GM19023 (cell line): Measurements from ENCODE around the gene EHD2.
A peak's percentile ranks its signal among the peaks of the same experiment; 100 is the strongest.
"Not testable (repeated sequence)": the region's sequence is repeated elsewhere in the genome, so short reads cannot be mapped to it uniquely, and the experiment has no call there.

ENCODE experiments used
- ATAC-seq: cut with Tn5 transposase; IDR thresholded peaks from one replicate; pipeline ENCODE4 v1.9.1; 2021; ENCODE audit warnings: mild to moderate bottlenecking, moderate library complexity; ENCODE audit not compliant: unreplicated experiment

EHD2 gene

DNA sequence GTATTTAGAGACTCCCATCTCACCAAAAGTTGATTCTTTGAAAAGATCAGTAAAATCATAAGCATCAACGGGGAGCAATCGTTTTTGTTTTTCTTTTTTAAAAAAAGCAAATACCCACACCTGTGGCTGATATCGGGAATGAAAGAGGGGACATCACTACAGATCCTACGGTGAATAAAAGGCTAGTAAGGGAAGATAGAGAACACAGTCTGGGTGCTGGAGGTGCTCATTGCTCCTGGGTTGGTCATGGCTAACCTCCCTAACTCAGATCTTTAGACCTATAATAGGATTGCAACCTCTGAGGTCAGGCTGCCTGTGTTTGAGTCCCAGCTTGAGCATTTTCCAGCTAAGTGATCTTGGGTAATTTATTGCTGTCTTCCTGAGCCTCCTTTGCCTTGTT, 1.1 kb downstream of the EHD2 start:
- ATAC-seq, result no peak

DNA sequence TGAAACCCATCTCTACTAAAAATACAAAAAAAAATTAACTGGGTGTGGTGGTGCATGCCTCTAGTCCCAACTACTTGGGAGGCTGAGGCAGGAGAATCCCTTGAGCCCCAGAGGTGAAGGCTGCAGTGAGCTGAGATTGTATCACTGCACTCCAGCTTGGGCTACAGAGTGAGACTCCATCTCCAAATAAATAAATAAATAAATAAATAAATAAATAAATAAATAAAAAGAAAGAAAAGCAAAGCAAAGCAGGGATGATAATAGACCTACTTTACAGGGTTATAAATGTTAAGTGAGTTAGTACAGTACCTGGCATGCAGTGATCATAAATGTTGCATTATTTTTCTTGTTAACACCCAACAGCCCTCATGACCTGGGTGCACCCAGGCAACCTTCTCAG, 1.6 kb downstream of the EHD2 start:
- not testable (repeated sequence) for ATAC-seq

DNA sequence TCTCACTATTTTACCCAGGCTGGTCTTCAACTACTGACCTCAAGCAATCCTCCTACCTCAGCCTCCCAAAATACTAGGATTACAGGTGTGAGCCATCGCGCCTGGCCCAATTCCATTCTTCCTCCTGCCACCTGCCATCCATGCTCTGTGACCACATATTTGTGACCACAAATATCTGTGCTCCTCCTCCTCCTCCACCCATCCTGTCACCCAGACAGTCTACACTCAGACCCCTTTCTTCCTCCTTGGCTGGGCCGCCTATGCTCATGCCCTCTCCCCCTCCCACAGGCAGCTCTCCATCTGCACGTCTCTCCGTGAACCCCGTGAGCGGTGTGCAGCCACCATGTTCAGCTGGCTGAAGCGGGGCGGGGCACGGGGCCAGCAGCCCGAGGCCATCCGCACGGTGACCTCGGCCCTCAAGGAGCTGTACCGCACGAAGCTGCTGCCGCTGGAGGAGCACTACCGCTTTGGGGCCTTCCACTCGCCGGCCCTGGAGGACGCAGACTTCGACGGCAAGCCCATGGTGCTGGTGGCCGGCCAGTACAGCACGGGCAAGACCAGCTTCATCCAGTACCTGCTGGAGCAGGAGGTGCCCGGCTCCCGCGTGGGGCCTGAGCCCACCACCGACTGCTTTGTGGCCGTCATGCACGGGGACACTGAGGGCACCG, 3.2 kb downstream of the EHD2 start:
- no peak for ATAC-seq

DNA sequence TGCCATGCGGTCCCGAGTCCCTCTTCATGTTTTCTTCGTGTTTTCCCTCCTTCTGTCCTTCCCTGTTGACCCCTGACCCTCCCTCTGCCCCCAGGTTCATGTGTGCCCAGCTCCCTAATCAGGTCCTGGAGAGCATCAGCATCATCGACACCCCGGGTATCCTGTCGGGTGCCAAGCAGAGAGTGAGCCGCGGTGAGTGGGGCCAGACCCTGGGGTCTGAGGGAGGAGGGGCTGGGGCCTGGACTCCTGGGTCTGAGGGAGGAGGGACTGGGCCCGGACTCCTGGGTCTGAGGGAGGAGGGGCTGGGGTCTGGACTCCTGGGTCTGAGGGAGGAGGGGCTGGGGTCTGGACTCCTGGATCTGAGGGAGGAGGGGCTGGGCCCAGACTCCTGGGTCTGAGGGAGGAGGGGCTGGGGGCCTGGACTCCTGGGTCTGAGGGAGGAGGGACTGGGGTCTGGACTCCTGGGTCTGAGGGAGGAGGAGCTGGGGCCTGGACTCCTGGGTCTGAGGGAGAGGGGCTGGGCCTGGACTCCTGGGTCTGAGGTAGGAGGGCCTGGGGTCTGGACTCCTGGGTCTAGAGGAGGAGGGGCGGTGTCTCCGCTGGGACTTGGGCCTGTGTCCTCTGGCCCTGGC, 5.3 kb downstream of the EHD2 start:
- not testable (repeated sequence) for ATAC-seq

DNA sequence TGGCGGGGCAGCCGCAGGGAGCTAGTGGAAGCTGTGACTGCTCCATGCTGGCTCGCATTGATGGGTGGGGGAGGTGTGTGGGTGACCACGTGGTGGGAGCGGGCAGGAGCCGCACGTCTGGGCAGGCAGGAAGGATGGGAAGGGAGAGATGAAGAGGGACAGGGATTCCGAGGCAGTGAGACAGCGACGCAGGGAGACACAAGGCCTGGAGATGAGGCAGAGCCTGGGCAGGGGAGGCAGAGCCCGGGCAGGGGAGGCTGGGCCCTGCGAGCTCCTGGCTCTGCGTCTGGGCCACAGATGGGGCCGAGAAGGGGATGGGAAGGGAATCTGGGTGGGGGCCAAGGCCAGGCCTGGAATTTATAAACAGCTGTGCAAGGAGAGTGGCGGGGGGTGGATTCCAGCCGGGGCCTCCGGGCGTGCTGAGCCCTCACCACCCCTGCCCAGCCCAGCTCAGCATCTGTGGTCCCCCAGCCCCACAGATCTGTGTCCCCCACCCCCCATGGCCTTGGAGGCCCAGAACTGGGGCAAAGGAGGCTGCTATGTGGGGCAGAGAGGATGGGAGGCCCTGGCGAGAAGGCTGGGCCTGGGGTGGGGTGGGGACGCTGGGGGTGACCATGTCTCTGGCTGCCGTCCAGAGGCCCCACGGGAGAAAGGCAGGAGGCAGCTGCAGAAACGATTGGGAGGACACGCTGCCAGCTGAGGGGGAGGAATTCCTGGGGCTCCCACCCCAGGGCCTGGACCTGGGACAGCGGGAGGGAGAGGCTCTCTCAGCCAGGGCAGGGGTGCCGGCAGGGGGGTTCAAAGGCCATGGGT, 6.0 kb downstream of the EHD2 start:
- ATAC-seq, result no peak

DNA sequence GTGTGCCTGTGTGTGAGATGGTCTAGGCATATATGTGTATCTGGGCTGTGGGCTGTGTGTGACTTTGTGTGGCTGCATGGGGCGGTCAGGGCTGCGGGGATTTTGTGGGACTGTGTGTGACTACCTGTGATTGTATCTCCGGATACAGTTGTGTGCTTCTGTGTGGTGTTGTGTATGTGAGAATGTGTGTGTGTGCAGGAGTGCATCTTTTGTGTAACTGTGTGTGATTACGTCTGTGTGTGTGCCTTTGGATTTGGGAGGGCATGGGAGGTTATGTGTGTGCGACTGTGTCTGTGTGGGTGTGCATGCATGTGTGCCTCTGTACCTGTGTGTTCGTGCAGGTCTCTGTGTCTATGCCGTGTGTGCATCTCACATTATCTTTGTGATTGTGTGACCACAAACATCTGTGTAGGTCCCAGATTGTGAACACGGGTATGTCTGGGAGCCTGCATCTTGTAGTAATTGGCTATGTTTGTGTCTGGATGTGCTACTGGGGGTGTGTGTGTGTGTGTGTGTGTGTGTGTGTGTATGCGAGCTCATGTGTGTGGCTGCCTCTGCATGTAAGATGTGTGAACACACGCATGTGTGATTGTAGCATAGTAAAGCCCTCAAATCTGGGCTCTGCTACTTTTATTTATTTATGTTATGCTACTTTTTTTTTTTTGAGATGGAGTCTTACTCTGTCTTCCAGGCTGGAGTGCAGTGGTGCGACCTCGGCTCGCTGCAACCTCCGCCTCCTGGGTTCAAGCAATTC, 7.6 kb downstream of the EHD2 start:
- ATAC-seq, result no peak

DNA sequence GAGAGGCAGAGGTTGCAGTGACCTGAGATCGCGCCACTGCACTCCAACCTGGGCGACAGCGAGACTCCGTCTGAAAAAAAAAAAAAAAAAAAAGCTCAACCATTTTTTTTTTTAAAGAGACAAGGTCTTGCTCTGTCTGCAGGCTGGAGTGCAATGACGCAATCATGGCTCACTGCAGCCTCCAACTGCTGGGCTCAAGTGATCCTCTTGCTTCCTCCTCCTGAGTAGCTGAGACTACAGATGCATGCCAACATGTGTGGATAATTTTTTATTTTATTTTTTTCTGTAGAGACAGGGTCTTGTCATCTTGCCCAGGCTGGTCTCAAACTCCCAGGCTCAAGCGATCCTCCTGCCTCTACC, 10.3 kb downstream of the EHD2 start:
- no peak for ATAC-seq

DNA sequence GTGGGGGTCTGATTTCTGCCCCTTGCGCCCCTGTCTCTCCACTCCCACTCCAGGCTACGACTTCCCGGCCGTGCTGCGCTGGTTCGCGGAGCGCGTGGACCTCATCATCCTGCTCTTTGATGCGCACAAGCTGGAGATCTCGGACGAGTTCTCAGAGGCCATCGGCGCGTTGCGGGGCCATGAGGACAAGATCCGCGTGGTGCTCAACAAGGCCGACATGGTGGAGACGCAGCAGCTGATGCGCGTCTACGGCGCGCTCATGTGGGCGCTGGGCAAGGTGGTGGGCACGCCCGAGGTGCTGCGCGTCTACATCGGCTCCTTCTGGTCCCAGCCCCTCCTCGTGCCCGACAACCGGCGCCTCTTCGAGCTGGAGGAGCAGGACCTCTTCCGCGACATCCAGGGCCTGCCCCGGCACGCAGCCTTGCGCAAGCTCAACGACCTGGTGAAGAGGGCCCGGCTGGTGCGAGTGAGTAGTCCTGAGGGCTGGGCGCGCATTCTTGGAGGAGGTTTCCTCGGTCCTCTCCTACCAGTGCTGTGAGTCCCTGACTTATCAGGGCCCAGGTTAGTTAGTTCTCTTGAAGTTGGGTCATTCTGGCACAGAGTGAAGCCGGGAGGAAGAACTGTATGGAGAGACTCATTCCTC, 12.7 kb downstream of the EHD2 start:
- ATAC-seq, result no peak

DNA sequence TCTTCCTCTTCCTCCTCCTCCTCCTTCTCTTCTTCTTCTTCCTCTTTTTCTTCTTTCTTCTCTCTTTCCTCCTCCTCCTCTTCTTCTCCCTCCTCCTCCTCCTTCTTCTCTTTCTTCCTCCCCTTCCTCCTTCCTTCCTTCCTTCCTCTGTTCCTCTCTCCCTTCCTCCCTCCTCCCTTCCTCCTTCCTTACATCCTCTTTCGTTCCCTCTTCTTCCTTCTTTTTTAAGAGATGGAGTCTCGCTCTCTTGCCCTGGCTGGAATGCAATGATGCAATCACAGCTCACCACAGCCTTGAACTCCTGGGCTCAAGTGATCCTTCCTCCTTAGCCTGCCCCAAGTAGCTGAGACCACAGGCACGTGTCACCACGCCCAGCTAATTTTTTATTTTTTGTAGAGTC, 13.2 kb downstream of the EHD2 start:
- no peak for ATAC-seq

DNA sequence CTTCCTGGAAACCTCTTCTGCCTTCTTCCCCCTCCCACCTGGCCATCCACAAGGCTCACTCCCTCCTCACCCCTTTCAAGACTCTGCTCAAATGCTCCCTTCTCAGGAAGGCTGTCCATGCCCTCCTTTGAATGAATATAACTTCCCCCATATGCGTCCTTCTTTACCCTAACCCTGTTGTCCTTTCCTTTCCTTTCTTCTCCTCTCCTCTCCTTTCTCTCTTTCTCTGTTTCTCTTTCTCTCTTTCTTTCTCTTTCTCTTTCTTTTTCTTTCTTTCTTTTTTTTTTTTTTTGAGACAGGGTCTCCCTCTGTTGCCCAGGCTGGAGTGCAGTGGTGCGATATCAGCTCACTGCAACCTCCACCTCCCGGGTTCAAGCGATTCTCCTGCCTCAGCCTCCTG, 15.1 kb downstream of the EHD2 start:
- ATAC-seq, result not testable (repeated sequence)

DNA sequence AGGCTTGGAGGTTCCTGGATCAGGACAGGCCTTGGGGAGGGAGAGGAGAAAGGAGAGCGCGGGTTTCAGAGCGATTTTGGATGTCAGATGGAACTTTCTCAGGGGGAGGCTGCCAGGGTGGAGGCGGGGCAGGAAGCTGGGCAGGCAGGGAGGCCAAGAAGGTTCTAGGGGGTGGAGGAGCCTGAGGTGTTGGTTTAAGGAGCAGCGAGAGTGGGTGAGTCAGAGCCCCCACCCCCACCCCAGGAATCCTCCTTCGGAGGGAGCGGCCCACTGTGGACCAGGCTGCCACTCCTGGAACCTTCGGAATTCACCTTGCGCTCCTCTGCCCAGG, 16.2 kb downstream of the EHD2 start:
- ATAC-seq, result no peak

DNA sequence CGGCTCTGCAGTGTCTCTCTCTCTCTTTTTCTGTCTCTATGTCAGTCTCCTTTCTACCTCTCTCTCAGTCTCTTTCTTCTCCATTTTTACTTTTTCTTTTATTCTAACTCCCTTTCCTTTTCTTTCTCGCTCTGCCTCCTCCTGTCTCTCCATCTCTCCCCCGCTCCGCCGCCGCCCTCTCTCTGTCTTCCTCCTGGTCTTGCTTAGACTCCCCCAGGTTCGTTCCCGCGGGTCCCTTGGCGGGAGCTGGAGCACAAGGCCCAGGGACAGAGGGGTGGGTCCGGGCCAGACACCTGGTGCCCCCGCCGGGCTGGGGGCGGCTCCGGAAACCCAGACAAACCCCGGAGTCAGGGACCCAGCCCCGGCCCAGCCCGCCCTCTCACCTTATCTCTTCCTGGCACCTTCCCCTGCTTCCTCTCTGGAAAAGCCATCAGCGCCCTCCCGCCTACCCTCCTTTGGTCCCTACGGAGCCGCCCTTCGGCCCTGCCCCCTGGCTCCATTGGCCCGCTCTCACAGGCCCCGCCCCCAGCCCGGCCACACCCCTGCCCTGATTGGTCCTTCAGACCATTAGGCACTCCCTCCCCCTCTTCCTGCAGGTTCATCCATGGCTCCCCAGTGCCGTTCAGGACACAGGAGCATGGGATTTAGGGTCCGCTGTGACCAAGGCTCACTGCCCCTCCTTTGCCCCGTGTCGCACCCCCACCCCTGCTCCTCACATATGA, 16.7 kb downstream of the EHD2 start:
- ATAC-seq, result no peak

DNA sequence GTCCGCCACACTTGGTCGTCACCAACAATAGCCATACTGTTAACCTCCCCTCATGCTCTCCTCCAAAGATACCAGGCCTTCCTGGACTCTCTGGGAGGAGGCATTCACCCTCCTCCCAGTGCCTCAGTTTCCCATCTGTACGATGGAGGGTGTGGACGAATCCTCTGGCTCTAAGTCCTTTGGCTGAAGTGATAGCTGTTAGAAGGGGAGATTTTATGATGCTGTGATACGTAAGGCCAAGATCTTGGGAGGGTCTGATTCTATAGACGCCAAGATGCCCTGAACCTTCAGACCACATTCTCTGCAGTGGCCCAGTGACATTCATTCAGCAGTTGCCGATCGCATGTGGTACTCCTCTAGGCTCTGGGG, 17.3 kb downstream of the EHD2 start:
- ATAC-seq, result no peak

DNA sequence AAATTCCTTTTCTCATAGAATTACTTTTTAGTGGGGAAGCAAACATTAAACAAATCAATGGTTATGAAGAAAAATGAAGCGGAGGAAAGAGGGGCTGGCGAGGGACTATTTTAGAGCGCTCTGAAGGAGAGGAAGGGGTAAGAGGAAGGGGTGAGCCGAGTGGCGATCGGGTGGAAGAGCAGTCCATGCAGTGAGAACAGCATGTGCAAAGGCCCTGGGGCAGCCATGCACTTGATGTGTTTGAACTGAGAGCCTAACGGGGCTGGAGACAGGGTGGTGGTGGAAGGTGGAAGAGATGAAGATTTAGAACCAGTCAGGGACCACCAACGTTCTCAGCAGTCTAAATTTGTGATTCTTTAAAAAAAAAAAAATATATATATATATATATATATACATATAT, 17.7 kb downstream of the EHD2 start:
- ATAC-seq, result no peak

DNA sequence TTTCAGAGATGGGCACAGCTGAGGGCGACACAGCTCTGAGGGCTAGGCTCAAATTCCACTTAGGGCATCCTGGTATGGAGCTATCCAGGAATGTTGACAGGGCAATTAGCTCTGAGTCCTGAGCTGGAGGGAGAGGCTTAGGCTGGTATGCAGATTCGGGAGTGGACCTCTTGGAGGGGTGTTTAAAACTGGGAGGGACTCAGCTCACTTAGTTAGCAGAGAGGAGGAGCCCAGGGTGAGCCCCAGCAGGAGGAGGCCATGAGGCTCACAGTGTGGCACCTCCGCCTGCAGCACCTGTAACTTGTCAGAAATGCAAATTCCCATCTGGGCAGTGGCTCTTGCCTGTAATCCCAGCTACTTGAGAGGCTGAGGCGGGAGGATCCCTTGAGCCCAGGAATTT, 21.9 kb downstream of the EHD2 start:
- ATAC-seq, result no peak

DNA sequence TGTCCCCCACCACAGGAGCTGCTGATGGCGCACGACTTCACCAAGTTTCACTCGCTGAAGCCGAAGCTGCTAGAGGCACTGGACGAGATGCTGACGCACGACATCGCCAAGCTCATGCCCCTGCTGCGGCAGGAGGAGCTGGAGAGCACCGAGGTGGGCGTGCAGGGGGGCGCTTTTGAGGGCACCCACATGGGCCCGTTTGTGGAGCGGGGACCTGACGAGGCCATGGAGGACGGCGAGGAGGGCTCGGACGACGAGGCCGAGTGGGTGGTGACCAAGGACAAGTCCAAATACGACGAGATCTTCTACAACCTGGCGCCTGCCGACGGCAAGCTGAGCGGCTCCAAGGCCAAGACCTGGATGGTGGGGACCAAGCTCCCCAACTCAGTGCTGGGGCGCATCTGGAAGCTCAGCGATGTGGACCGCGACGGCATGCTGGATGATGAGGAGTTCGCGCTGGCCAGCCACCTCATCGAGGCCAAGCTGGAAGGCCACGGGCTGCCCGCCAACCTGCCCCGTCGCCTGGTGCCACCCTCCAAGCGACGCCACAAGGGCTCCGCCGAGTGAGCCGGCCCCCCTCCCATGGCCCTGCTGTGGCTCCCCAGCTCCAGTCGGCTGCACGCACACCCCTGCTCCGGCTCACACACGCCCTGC, 27.8 kb downstream of the EHD2 start:
- no peak for ATAC-seq

DNA sequence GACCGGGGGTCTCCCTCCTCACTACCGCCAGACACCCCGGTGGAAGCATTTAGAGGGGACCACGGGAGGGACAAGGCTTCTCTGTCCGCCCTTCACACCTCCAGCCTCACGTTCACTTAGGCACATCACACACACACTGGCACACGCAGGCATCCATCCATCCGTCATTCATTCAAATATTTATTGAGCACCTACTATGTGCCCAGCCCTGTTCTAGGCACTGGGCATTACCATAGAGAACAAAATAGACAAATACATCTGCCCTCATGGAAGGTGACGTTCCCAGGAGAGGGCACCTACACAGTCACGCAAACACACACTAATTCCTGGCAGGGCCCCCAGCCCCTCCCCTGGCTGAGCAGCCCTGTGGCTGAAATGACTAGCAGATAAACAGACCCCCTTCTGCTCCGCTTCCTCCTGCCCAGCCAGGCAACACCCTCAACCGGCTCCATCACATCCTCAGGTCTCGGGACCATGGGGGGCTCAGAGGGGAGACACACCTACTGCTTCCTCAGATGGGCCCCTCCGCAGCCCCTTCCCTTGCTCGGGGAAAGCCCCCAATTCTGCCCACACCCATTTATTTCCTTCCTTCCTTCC, 28.4 kb downstream of the EHD2 start:
- no peak for ATAC-seq

DNA sequence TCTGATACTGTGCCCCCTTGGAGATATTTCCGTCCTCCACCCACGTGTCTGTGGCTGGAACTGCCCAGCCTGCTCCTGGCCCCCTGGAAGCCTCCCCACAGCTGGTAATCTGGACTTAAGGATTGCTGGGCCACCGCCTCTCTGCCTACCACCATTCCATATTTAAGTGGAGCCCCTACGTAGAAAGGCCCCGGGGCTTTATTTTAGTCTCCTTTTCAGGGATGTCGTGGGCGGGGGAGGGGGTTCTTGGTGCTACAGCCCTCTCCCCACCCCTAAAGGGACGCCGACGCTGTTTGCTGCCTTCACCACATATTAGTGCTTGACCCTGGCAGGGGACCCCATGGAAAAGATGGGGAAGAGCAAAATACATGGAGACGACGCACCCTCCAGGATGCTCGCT, 29.4 kb downstream of the EHD2 start:
- no peak for ATAC-seq

DNA sequence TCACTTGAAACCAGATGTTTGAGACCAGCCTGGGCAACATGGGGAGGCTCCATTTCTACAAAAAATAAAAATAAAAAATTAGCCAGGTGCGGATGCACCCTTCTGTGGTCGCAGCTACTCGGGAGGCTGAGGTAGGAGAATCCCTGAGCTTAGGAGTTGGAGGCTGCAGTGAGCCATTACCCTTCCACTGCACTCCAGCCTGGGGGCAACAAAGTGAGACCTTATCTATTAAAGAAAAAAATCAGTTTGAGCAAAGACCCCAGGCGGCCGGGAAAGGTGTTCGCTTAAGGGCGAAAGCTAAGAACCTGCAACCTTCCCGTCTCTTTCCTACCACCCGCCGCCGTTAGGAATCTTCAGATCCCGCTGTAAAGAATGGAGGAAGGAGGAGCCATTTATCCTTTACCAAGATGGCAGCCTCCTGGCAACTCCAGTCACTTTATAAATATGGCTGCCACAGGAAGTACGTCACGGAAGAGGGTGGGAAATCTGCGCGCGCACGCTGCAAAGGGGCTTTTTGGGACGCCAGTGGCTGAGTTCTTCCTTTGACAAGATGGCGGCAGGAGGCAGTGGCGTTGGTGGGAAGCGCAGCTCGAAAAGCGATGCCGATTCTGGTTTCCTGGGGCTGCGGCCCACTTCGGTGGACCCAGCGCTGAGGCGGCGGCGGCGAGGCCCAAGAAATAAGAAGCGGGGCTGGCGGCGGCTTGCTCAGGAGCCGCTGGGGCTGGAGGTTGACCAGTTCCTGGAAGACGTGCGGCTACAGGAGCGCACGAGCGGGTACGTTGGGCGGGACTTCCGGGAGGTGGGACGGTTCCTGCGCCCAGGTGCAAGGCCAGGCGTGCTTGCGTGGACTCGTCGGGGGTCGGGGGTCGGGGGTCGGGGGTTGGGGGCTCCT, 32.0 kb downstream of the EHD2 start, which contains the start of gene NOP53:
NOP53 (plus strand) TSS at position 537 of the 892 bp plus-strand sequence; CDS start at position 551, 14 bp downstream.
- ATAC-seq, result peak; percentile 73
